ENCODE data around the gene TIMM17A. TPM values are rescaled to one million over a fixed set of nuclear protein-coding genes. Genes with fewer than 3 reads are reported as not detected.

TIMM17A gene
- total and polyA plus RNA-seq, 2 of the 4 experiments (the other 2 are of a cell fraction), result 80.4 to 87.3 TPM

- H4K5ac ChIP-seq (ENCODE audit: low read depth, low read length), result peak overlapping the region; percentile 1; the same call in 1 of the 2 replicates
- H3K9me3 ChIP-seq (ENCODE audit: control insufficient read depth, insufficient read depth, low read length), result no peaks in the 10 kb centered on the region
- H3K36me3 ChIP-seq (ENCODE audit: control insufficient read depth, insufficient read depth, low read length), result peaks cover 3% of the 10 kb centered on the region; the same call in 1 of the 2 replicates
- H2AK5ac ChIP-seq (ENCODE audit: low read depth, low read length), result peak overlapping the region; percentile 94
- DNase-seq (no peak), ATAC-seq (ENCODE audit: low read depth) (no peak)
- peaks cover 17 to 62% of the 10 kb centered on the region in 2 experiments for H3K79me1 ChIP-seq (ENCODE audit: low read depth in 1 of 2, low read length in 2 of 2)
- H3K14ac ChIP-seq (replicated peaks; ENCODE audit: low read depth, low read length), result peak overlapping the region; percentile 95
- H3K4me3 ChIP-seq (ENCODE audit: insufficient read depth, low read depth, low read length), result peak overlapping the region; percentile 72
- peak; percentile 43 for TF ChIP-seq RAD21 (IDR thresholded peaks at IDR 0.05; ENCODE audit: low read length)
- TF ChIP-seq CTCF (conservative IDR thresholded peaks at IDR 0.05; ENCODE audit: low read depth, low read length), result peak; percentile 53
- peak; percentile 54 for TF ChIP-seq SMC3 (IDR thresholded peaks at IDR 0.05; ENCODE audit: low read depth, low read length)
- TF ChIP-seq CEBPB (IDR thresholded peaks at IDR 0.05; ENCODE audit: low read depth, low read length), result no peak
- TF ChIP-seq NFE2L2 (IDR thresholded peaks at IDR 0.05; ENCODE audit: low read depth, low read length), result no peak
- H3K27ac ChIP-seq (ENCODE audit: insufficient read depth, low read length), result peak overlapping the region; percentile 76; the same call in 1 of the 2 replicates
- H3K18ac ChIP-seq (ENCODE audit: low read depth, low read length), result peak overlapping the region; percentile 83
- H2BK5ac ChIP-seq (ENCODE audit: low read depth, low read length, poor library complexity, severe bottlenecking), result peak overlapping the region; percentile 79
- peak overlapping the region; percentile 94 for H3K9ac ChIP-seq (ENCODE audit: low read depth, low read length)
- peak overlapping the region; percentile 83 for H4K91ac ChIP-seq (ENCODE audit: insufficient read depth, low read depth, low read length)
- BruUV-seq (replicated peaks), result no TSS peak
- no peak overlapping the region for H2AFZ ChIP-seq (replicated peaks; ENCODE audit: low read length, poor library complexity)
- WGBS, 2 experiments (ENCODE audit: extremely low coverage in 2 of 2, insufficient read length in 1 of 2), result no CpG with 5 or more reads among the region's 4 CpGs
- H3K4ac ChIP-seq (ENCODE audit: low read depth, low read length), result peak overlapping the region; percentile 89
- peak overlapping the region; percentile 86 for H3K56ac ChIP-seq (ENCODE audit: extremely low read depth, insufficient read depth, low read length)
- in situ Hi-C loops (cut with MboI; ENCODE audit: low sequenced_read_pairs), result no loop called here
- ChIA-PET CTCF (interaction anchor here (0.9 to 3.6 kb wide), 4 partner anchors 9 to 49 kb away, joined by 3 to 27 read pairs (median 5); no protein-coding TSS in a partner anchor), POLR2A (ENCODE audit: unreplicated experiment) (interaction anchor here (0.8 to 2.9 kb wide), 3 partner anchors 37 to 49 kb away, joined by 3 to 24 read pairs (median 7); no protein-coding TSS in a partner anchor)
- H3K4me2 ChIP-seq (ENCODE audit: low read depth, low read length), result peak overlapping the region; percentile 73
- H3K4me1 ChIP-seq (ENCODE audit: control insufficient read depth, insufficient read depth, low read length), result peaks cover 28% of the 10 kb centered on the region
- H2AK9ac ChIP-seq (replicated peaks; ENCODE audit: low read depth, low read length, poor library complexity), result peak overlapping the region; percentile 97
- peak overlapping the region; percentile 5 to 71; a peak in 1 of 4 replicates for H4K8ac ChIP-seq (ENCODE audit: low read depth in 2 of 2, low read length in 2 of 2)
- peak overlapping the region; percentile 75; the same call in 1 of the 2 replicates for H2BK120ac ChIP-seq (ENCODE audit: low read depth, low read length)
- peak overlapping the region; percentile 99 for H3K23ac ChIP-seq (ENCODE audit: low read depth, low read length)
- dilution Hi-C loops (cut with HindIII; ENCODE audit: low sequenced_read_pairs, unreplicated experiment), result no loop called here
- H3K27me3 ChIP-seq (ENCODE audit: control insufficient read depth, insufficient read depth, low read length), result no peaks in the 10 kb centered on the region
- peak overlapping the region; percentile 37; the same call in 2 of the 3 replicates for H2BK15ac ChIP-seq (ENCODE audit: low read depth, low read length)
- peaks cover 24% of the 10 kb centered on the region for H3K9me1 ChIP-seq (ENCODE audit: insufficient read depth, low read length)
- intact Hi-C loops (cut with micrococcal nuclease), result no loop called here
- H4K20me1 ChIP-seq (ENCODE audit: insufficient read depth, low read length), result peaks cover 23% of the 10 kb centered on the region
- no peak overlapping the region for H2BK20ac ChIP-seq (ENCODE audit: low read depth, low read length)
These were observed 10.1 kb upstream of the TIMM17A start for GRCh38 chr1:201945157-201945556.

Measured in IMR-90 (cell line).